GM23338 (cell line): ENCODE results near the gene GPR156.

Experiments used
- CREB1 ChIP-seq: fragments of 250-450 bp; sonication (Bioruptor Pico); IDR thresholded peaks from 2 replicates; pipeline ENCODE4 v1.5.0; 2020; ENCODE audit warnings: low read depth, mild to moderate bottlenecking, moderate library complexity
- EZH2 ChIP-seq: fragments of 200-600 bp; sonication (generic); IDR thresholded peaks from one replicate; pipeline ENCODE4 v1.8.0; 2017; ENCODE audit warnings: antibody characterized with exemption, mild to moderate bottlenecking, low read depth; ENCODE audit not compliant: unreplicated experiment
- EZH2phosphoT487 ChIP-seq: fragments of 200-600 bp; sonication (generic); IDR thresholded peaks from one replicate; pipeline ENCODE4 v1.8.1; 2018; ENCODE audit warnings: antibody characterized with exemption; ENCODE audit not compliant: unreplicated experiment
- NANOG ChIP-seq: IDR thresholded peaks from 2 replicates; pipeline ENCODE4 v1.6.1; 2016; ENCODE audit warnings: antibody characterized with exemption, borderline replicate concordance
- POLR2AphosphoS5 ChIP-seq: IDR thresholded peaks from 2 replicates; pipeline ENCODE4 v1.6.1; 2016; ENCODE audit warnings: antibody characterized with exemption, low read depth
- TF ChIP-seq, protein P1 (sequence below), 2 experiments: fragments of 200-600 bp in 1 of 2; sonication (generic) in 1 of 2; conservative IDR thresholded peaks; 2 replicates each; pipeline versions ENCODE4 v1.5.1 to v1.6.1; 2016 to 2017; ENCODE audit warnings: antibody characterized with exemption in 2 of 2, low read depth in 2 of 2, mild to moderate bottlenecking in 2 of 2, moderate library complexity in 1 of 2
- TF ChIP-seq, protein P2 (sequence below): IDR thresholded peaks from one replicate; pipeline ENCODE4 v1.6.1; 2018; ENCODE audit warnings: antibody characterized with exemption; ENCODE audit not compliant: unreplicated experiment
- TF ChIP-seq, protein P3 (sequence below): IDR thresholded peaks from 2 replicates; pipeline ENCODE4 v1.6.1; 2016; ENCODE audit warnings: antibody characterized with exemption

DNA sequence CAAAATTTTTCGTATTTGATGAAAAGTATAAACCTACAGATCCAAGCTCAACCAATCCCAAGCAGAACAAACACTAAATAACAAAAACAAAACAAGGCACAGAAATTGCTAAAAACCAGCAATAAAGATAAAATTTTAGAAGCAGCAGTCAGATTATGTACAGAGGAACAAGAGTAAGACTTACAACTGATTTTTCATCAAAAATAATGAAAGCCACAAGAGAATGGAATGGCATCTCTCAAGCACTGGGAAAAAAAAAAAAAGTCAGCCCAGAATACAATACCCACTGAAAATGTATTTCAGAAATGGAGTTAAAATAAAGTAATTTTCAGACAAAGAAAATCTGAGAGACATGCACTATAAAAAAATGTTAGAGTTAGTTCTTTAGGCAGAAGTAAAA is 27.0 kb downstream of the GPR156 start:
- TF ChIP-seq EZH2: no peak
- TF ChIP-seq, protein P1, sequence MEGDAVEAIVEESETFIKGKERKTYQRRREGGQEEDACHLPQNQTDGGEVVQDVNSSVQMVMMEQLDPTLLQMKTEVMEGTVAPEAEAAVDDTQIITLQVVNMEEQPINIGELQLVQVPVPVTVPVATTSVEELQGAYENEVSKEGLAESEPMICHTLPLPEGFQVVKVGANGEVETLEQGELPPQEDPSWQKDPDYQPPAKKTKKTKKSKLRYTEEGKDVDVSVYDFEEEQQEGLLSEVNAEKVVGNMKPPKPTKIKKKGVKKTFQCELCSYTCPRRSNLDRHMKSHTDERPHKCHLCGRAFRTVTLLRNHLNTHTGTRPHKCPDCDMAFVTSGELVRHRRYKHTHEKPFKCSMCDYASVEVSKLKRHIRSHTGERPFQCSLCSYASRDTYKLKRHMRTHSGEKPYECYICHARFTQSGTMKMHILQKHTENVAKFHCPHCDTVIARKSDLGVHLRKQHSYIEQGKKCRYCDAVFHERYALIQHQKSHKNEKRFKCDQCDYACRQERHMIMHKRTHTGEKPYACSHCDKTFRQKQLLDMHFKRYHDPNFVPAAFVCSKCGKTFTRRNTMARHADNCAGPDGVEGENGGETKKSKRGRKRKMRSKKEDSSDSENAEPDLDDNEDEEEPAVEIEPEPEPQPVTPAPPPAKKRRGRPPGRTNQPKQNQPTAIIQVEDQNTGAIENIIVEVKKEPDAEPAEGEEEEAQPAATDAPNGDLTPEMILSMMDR (conservative IDR thresholded peaks at IDR 0.05; ENCODE audit: low read depth in 2 of 2): no peak
- TF ChIP-seq POLR2AphosphoS5: no peak
- TF ChIP-seq, protein P2, sequence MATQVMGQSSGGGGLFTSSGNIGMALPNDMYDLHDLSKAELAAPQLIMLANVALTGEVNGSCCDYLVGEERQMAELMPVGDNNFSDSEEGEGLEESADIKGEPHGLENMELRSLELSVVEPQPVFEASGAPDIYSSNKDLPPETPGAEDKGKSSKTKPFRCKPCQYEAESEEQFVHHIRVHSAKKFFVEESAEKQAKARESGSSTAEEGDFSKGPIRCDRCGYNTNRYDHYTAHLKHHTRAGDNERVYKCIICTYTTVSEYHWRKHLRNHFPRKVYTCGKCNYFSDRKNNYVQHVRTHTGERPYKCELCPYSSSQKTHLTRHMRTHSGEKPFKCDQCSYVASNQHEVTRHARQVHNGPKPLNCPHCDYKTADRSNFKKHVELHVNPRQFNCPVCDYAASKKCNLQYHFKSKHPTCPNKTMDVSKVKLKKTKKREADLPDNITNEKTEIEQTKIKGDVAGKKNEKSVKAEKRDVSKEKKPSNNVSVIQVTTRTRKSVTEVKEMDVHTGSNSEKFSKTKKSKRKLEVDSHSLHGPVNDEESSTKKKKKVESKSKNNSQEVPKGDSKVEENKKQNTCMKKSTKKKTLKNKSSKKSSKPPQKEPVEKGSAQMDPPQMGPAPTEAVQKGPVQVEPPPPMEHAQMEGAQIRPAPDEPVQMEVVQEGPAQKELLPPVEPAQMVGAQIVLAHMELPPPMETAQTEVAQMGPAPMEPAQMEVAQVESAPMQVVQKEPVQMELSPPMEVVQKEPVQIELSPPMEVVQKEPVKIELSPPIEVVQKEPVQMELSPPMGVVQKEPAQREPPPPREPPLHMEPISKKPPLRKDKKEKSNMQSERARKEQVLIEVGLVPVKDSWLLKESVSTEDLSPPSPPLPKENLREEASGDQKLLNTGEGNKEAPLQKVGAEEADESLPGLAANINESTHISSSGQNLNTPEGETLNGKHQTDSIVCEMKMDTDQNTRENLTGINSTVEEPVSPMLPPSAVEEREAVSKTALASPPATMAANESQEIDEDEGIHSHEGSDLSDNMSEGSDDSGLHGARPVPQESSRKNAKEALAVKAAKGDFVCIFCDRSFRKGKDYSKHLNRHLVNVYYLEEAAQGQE: no peak
- TF ChIP-seq EZH2phosphoT487: no peak
- TF ChIP-seq NANOG: no peak
- TF ChIP-seq, protein P3, sequence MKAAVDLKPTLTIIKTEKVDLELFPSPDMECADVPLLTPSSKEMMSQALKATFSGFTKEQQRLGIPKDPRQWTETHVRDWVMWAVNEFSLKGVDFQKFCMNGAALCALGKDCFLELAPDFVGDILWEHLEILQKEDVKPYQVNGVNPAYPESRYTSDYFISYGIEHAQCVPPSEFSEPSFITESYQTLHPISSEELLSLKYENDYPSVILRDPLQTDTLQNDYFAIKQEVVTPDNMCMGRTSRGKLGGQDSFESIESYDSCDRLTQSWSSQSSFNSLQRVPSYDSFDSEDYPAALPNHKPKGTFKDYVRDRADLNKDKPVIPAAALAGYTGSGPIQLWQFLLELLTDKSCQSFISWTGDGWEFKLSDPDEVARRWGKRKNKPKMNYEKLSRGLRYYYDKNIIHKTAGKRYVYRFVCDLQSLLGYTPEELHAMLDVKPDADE: no peak
- TF ChIP-seq CREB1 (CRISPR knock-in tag): no peak
